GM13977 (cell line): Measurements from ENCODE around the gene PLCB1.

ENCODE experiments used
- DNase-seq: peaks from one replicate; pipeline ENCODE4 v3.0.0; 2012; ENCODE audit warnings: low spot score
- in situ Hi-C: fragments of 300-500 bp; cut with MboI; formaldehyde crosslinking; loops from one replicate; pipeline ENCODE4 v1.12.0; 2022; ENCODE audit warnings: low sequenced_read_pairs, low pct_unique_long_range_greater_than_20kb, mixed read lengths, inconsistent platforms; ENCODE audit not compliant: unreplicated experiment
- TF ChIP-seq, protein P1 (sequence below): IDR thresholded peaks from 2 replicates; pipeline ENCODE4 v1.5.1; 2012; ENCODE audit warnings: mild to moderate bottlenecking, control low read depth; ENCODE audit not compliant: insufficient read depth; ENCODE audit errors: extremely low read depth, missing control alignments

Gene PLCB1

DNA sequence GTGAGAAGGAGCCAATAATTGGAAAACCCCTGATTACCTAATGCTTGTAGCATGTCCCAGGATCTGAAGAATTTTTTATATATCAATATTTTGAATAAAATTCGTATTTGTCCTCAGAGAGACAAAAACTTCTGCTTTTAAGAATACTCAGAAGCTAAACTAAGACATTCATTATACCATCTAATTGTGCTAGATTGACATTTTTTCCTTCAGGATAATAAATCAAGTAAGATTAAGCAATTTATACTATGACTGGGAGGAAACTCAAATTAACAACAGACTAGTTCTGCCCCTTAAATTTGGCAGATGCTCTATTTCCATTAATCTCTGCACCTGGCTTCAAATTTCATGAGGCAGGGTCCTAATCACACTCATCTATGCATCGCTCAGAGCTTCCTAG, 291.4 kb downstream of the PLCB1 start:
- in situ Hi-C loops: no loop called here
- TF ChIP-seq, protein P1, sequence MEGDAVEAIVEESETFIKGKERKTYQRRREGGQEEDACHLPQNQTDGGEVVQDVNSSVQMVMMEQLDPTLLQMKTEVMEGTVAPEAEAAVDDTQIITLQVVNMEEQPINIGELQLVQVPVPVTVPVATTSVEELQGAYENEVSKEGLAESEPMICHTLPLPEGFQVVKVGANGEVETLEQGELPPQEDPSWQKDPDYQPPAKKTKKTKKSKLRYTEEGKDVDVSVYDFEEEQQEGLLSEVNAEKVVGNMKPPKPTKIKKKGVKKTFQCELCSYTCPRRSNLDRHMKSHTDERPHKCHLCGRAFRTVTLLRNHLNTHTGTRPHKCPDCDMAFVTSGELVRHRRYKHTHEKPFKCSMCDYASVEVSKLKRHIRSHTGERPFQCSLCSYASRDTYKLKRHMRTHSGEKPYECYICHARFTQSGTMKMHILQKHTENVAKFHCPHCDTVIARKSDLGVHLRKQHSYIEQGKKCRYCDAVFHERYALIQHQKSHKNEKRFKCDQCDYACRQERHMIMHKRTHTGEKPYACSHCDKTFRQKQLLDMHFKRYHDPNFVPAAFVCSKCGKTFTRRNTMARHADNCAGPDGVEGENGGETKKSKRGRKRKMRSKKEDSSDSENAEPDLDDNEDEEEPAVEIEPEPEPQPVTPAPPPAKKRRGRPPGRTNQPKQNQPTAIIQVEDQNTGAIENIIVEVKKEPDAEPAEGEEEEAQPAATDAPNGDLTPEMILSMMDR: no peak
- DNase-seq: no peak

DNA sequence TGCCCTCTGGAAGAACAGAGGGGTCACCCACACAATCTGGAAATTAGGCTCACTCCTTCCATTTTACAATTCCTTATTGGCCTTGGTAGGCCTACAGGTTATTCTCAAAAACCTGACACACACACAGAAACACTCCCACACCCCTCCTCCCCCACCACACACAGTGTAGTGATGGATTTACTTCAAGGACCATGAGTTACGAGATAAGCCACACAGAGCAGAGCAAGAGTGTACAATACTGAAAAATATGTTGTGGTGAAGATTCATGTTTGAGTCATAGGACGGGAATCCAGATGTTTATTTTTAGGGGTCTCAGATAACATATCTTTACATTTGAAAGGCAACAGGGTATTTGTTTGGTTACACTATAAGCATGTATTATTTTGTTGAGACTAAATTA, 291.9 kb downstream of the PLCB1 start:
- in situ Hi-C loops: no loop called here
- no peak for DNase-seq

DNA sequence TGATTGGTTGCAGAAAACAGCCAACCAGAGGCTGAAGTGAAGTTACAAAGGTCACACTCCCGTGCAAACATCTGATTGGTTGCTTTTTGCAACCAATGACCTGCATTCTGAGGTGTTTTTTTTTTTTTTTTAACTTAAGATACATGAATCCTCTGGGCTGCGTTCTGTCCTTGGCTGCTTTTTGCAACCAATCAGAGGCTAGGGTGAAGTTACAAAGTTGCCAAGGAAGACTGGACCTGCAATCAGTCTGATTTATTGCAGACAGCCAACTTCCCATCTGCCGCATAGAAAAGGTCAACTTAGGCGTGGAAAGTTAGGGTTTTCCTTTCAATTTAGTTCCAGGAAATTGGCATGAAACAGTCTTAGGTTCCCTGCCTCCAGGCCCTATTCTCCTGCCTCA, 292.9 kb downstream of the PLCB1 start:
- in situ Hi-C loops: no loop called here
- TF ChIP-seq, protein P1: no peak
- DNase-seq: no peak

More for the DNA sequence above, 291.9 kb downstream of the PLCB1 start:
- TF ChIP-seq, protein P1: no peak

DNA sequence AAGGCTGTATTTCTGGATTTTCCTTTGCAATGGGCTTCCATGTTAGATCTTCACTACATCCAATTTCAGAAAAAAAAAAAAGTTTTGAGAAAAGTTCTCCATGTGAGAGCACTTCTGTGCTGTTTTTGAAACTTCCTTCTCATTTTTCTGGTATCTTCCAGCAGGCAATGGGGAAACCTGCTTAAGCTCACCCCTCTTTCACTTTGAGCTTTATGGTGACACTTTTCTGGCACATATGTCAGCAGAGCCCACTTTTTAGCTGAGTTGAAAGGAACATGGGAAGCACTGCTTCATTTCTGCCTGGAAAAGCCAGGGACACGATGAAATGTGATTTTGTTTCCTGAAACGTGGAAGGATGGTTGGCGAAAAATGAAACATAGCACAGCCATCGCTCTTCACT, 293.7 kb downstream of the PLCB1 start:
- TF ChIP-seq, protein P1: no peak
- in situ Hi-C loops: no loop called here
- no peak for DNase-seq

DNA sequence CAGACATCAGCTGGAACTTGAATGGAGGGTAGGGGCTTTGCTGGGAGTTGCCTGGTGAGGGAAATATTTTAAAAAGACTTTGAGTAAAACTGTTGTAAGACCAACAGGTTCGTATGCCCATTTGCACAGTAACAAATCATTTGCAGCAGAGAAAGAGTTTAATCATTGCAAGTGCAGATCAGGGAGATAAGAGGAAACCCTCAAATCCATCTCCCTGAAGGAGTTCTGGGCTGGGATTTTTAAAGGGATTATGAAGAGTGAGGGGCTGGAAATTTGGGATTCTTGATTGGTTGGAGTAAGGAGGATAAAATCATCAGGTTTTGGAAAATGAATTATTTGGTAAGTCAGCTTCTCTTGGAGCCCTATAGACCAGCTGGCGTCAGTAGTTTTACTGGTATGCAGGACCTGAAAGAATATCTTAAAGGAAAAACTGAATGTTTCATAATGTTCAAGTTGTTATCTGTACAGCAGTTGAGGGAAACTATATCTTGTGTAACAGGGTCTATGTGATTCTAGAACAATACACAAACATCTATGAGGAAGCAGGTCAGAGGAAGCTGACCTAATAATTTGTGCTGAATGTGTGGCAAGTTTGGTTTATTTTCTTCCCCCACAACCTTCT, 295.5 kb downstream of the PLCB1 start:
- in situ Hi-C loops: no loop called here
- TF ChIP-seq, protein P1: no peak
- DNase-seq: no peak

DNA sequence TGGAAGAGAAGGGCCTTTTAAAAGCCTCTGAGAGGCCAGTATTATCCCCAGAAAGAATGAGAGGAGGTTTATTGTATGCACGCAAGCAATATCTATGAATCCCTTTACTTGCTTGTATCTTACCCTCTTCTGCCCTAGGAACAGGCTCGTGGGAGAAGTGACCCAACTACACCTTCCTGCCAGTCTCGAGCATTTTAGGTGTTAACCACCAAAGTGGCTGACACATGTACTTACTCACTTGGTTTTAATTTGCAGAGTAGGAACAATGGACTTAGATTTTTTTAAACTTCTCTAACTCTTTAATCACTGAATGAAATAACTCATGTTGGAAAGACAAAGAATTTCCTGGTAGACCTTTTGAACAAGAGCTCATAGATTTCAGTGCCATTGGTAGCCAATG, 296.9 kb downstream of the PLCB1 start:
- DNase-seq: no peak
- TF ChIP-seq, protein P1: no peak
- in situ Hi-C loops: no loop called here
